GM19240 (cell line): ENCODE data around the gene KRTAP10-8.
"Not testable (repeated sequence)": the region's sequence is repeated elsewhere in the genome, so short reads cannot be mapped to it uniquely, and the experiment has no call there.

Experiments
- DNase-seq: peaks from one replicate; pipeline ENCODE4 v3.0.0; 2011; ENCODE audit warnings: low spot score; ENCODE audit not compliant: insufficient read length

KRTAP10-8 gene

GRCh38 chr21:44643741-44644310 is 31.9 kb downstream of the KRTAP10-8 start:
- no peak for DNase-seq

GRCh38 chr21:44644878-44645277 is 33.0 kb downstream of the KRTAP10-8 start:
- no peak for DNase-seq

GRCh38 chr21:44646366-44647221 is 34.7 kb downstream of the KRTAP10-8 start, which contains the start of gene KRTAP10-11:
Gene KRTAP10-11, plus strand, starts transcription at chr21:44646414. Its CDS starts 45 bp downstream, at chr21:44646459.
- not testable (repeated sequence) for DNase-seq

GRCh38 chr21:44647222-44647552 is 35.3 kb downstream of the KRTAP10-8 start:
- DNase-seq, result no peak

- DNase-seq, result no peak
Observed at GRCh38 chr21:44648557-44649311, 36.9 kb downstream of the KRTAP10-8 start.

- DNase-seq, result no peak
Observed at GRCh38 chr21:44649521-44650100, 37.7 kb downstream of the KRTAP10-8 start.

GRCh38 chr21:44650265-44650972 is 38.5 kb downstream of the KRTAP10-8 start:
- no peak for DNase-seq

- no peak for DNase-seq
Observed at GRCh38 chr21:44650973-44651675, 39.2 kb downstream of the KRTAP10-8 start.

GRCh38 chr21:44653123-44653522 is 41.2 kb downstream of the KRTAP10-8 start:
- DNase-seq, result no peak

- DNase-seq, result no peak
Observed at GRCh38 chr21:44653656-44654575, 42.0 kb downstream of the KRTAP10-8 start.

GRCh38 chr21:44654576-44655175 is 42.8 kb downstream of the KRTAP10-8 start, which contains the start of gene KRTAP12-4:
Gene KRTAP12-4, minus strand, starts transcription at chr21:44654659. Its CDS starts 45 bp downstream, at chr21:44654614.
- no peak for DNase-seq

- no peak for DNase-seq
Observed at GRCh38 chr21:44656868-44657267, 45.0 kb downstream of the KRTAP10-8 start.

- no peak for DNase-seq
Observed at GRCh38 chr21:44657635-44658540, 46.0 kb downstream of the KRTAP10-8 start, which contains the start of gene KRTAP12-3. Gene KRTAP12-3, plus strand, starts transcription at chr21:44657932. Its CDS starts 48 bp downstream, at chr21:44657980.

- no peak for DNase-seq
Observed at GRCh38 chr21:44658541-44658910, 46.6 kb downstream of the KRTAP10-8 start.

- DNase-seq, result no peak
Observed at GRCh38 chr21:44658913-44659595, 47.2 kb downstream of the KRTAP10-8 start.

GRCh38 chr21:44661567-44661966 is 49.7 kb downstream of the KRTAP10-8 start:
- DNase-seq, result not testable (repeated sequence)
